ENCODE measurements around the gene CLRN3. TPM values are rescaled to one million over a fixed set of nuclear protein-coding genes. Genes with fewer than 3 reads are reported as not detected.

Gene CLRN3
- total RNA-seq, 2 experiments from 2014 or later, result not detected

GRCh38 chr10:127913368-127913759, 20.6 kb upstream of the CLRN3 start:
- no peak overlapping the region for H3K4me3 Mint-ChIP-seq
- ChIA-PET CTCF (interaction anchor here (0.6 kb wide), 1 partner anchor 12 kb away, joined by 3 read pairs; no protein-coding TSS in a partner anchor), POLR2A (no interaction called here)
- H3K27me3 Mint-ChIP-seq, result peaks cover 7% of the 10 kb centered on the region
- H3K27ac Mint-ChIP-seq, result no peak overlapping the region
- H3K9me3 Mint-ChIP-seq, result peaks cover 3% of the 10 kb centered on the region
- no peak for DNase-seq
- H3K4me1 Mint-ChIP-seq, result no peaks in the 10 kb centered on the region
- no peaks in the 10 kb centered on the region for H3K36me3 Mint-ChIP-seq (ENCODE audit: low read depth)

- H3K4me3 Mint-ChIP-seq, result no peak overlapping the region
- no peaks in the 10 kb centered on the region for H3K36me3 Mint-ChIP-seq (ENCODE audit: low read depth)
- CTCF ChIA-PET, result no interaction called here
- no peak for DNase-seq
- H3K27me3 Mint-ChIP-seq, result peaks cover 13% of the 10 kb centered on the region
- H3K27ac Mint-ChIP-seq, result no peak overlapping the region
- POLR2A ChIA-PET, result no interaction called here
- peaks cover 3% of the 10 kb centered on the region for H3K9me3 Mint-ChIP-seq
- no peaks in the 10 kb centered on the region for H3K4me1 Mint-ChIP-seq
Measured at GRCh38 chr10:127912607-127913367, 20.0 kb upstream of the CLRN3 start.

- H3K27me3 Mint-ChIP-seq, result peaks cover 13% of the 10 kb centered on the region
- no peaks in the 10 kb centered on the region for H3K4me1 Mint-ChIP-seq
- H3K27ac Mint-ChIP-seq, result no peak overlapping the region
- peaks cover 3% of the 10 kb centered on the region for H3K9me3 Mint-ChIP-seq
- no peak overlapping the region for H3K4me3 Mint-ChIP-seq
- no peaks in the 10 kb centered on the region for H3K36me3 Mint-ChIP-seq (ENCODE audit: low read depth)
- no peak for DNase-seq
- ChIA-PET CTCF (no interaction called here), POLR2A (no interaction called here)
Measured at GRCh38 chr10:127911867-127912257, 19.1 kb upstream of the CLRN3 start.

- H3K27me3 Mint-ChIP-seq, result peaks cover 15% of the 10 kb centered on the region
- H3K9me3 Mint-ChIP-seq, result peaks cover 1% of the 10 kb centered on the region
- H3K4me1 Mint-ChIP-seq, result no peaks in the 10 kb centered on the region
- H3K4me3 Mint-ChIP-seq, result no peak overlapping the region
- H3K36me3 Mint-ChIP-seq (ENCODE audit: low read depth), result no peaks in the 10 kb centered on the region
- ChIA-PET POLR2A (no interaction called here), CTCF (no interaction called here)
- no peak for DNase-seq
- H3K27ac Mint-ChIP-seq, result no peak overlapping the region
Measured at GRCh38 chr10:127911218-127911866, 18.6 kb upstream of the CLRN3 start.

GRCh38 chr10:127910464-127910770, 17.7 kb upstream of the CLRN3 start:
- no peak overlapping the region for H3K4me3 Mint-ChIP-seq
- POLR2A ChIA-PET, result no interaction called here
- H3K9me3 Mint-ChIP-seq, result no peaks in the 10 kb centered on the region
- H3K4me1 Mint-ChIP-seq, result no peaks in the 10 kb centered on the region
- no peak overlapping the region for H3K27ac Mint-ChIP-seq
- no peaks in the 10 kb centered on the region for H3K36me3 Mint-ChIP-seq (ENCODE audit: low read depth)
- CTCF ChIA-PET, result interaction anchor here (0.8 kb wide), 1 partner anchor 102 kb away, joined by 3 read pairs; no protein-coding TSS in a partner anchor
- no peak for DNase-seq
- H3K27me3 Mint-ChIP-seq, result peaks cover 18% of the 10 kb centered on the region

GRCh38 chr10:127909716-127910463, 17.1 kb upstream of the CLRN3 start:
- DNase-seq, result no peak
- CTCF ChIA-PET, result interaction anchor here (0.8 kb wide), 1 partner anchor 103 kb away, joined by 3 read pairs; no protein-coding TSS in a partner anchor
- H3K27ac Mint-ChIP-seq, result no peak overlapping the region
- H3K27me3 Mint-ChIP-seq, result peaks cover 18% of the 10 kb centered on the region
- H3K36me3 Mint-ChIP-seq (ENCODE audit: low read depth), result no peaks in the 10 kb centered on the region
- H3K9me3 Mint-ChIP-seq, result no peaks in the 10 kb centered on the region
- H3K4me1 Mint-ChIP-seq, result no peaks in the 10 kb centered on the region
- POLR2A ChIA-PET, result no interaction called here
- H3K4me3 Mint-ChIP-seq, result no peak overlapping the region

- Mint-ChIP-seq H3K4me1 (no peaks in the 10 kb centered on the region), H3K27ac (no peak overlapping the region), H3K36me3 (ENCODE audit: low read depth) (no peaks in the 10 kb centered on the region), H3K27me3 (peaks cover 24% of the 10 kb centered on the region), H3K9me3 (no peaks in the 10 kb centered on the region), H3K4me3 (no peak overlapping the region)
- no peak for DNase-seq
- ChIA-PET CTCF (interaction anchor here (1.7 to 2.5 kb wide), 2 partner anchors 13 to 102 kb away, joined by 8 to 9 read pairs; no protein-coding TSS in a partner anchor), POLR2A (no interaction called here)
Measured at GRCh38 chr10:127908959-127909267, 16.2 kb upstream of the CLRN3 start.

GRCh38 chr10:127908106-127908958, 15.6 kb upstream of the CLRN3 start:
- ChIA-PET POLR2A (no interaction called here), CTCF (interaction anchor here (0.8 to 2.5 kb wide), 5 partner anchors 13 to 103 kb away, joined by 3 to 9 read pairs (median 3); no protein-coding TSS in a partner anchor)
- Mint-ChIP-seq H3K4me1 (no peaks in the 10 kb centered on the region), H3K9me3 (no peaks in the 10 kb centered on the region), H3K4me3 (no peak overlapping the region), H3K27me3 (peaks cover 26% of the 10 kb centered on the region), H3K36me3 (ENCODE audit: low read depth) (no peaks in the 10 kb centered on the region), H3K27ac (no peak overlapping the region)
- DNase-seq, result no peak

GRCh38 chr10:127907411-127908105, 14.8 kb upstream of the CLRN3 start:
- POLR2A ChIA-PET, result no interaction called here
- no peak for DNase-seq
- Mint-ChIP-seq H3K9me3 (no peaks in the 10 kb centered on the region), H3K36me3 (ENCODE audit: low read depth) (no peaks in the 10 kb centered on the region), H3K4me3 (no peak overlapping the region), H3K27ac (no peak overlapping the region), H3K4me1 (no peaks in the 10 kb centered on the region), H3K27me3 (peaks cover 33% of the 10 kb centered on the region)
- CTCF ChIA-PET, result interaction anchor here (0.6 to 3.6 kb wide), 25 partner anchors 9 to 305 kb away, joined by 3 to 74 read pairs (median 3); no protein-coding TSS in a partner anchor

- POLR2A ChIA-PET, result no interaction called here
- Mint-ChIP-seq H3K27ac (no peak within 1 kb of the TSS), H3K4me3 (no peak within 1 kb of the TSS), H3K9me3 (no peaks in the 10 kb centered on the region), H3K27me3 (peaks cover 33% of the 10 kb centered on the region), H3K4me1 (no peaks in the 10 kb centered on the region), H3K36me3 (ENCODE audit: low read depth) (no peaks in the 10 kb centered on the region)
- CTCF ChIA-PET, result interaction anchor here (0.6 to 3.6 kb wide), 27 partner anchors 8 to 306 kb away, joined by 3 to 74 read pairs (median 3); no protein-coding TSS in a partner anchor
- peak; percentile 56 for DNase-seq
Measured at GRCh38 chr10:127906548-127907377, 14.0 kb upstream of the CLRN3 start, which contains the start of gene PTPRE. Gene PTPRE (plus strand): TSS chr10:127907103. CDS start chr10:128040882, 133,779 bp downstream.

- DNase-seq, result no peak
- no peak overlapping the region for H3K4me3 Mint-ChIP-seq
- no peak overlapping the region for H3K27ac Mint-ChIP-seq
- CTCF ChIA-PET, result interaction anchor here (0.7 to 3.6 kb wide), 9 partner anchors 11 to 171 kb away, joined by 3 to 74 read pairs (median 4); no protein-coding TSS in a partner anchor
- POLR2A ChIA-PET, result no interaction called here
- no peaks in the 10 kb centered on the region for H3K4me1 Mint-ChIP-seq
- H3K9me3 Mint-ChIP-seq, result no peaks in the 10 kb centered on the region
- H3K27me3 Mint-ChIP-seq, result peaks cover 33% of the 10 kb centered on the region
- H3K36me3 Mint-ChIP-seq (ENCODE audit: low read depth), result no peaks in the 10 kb centered on the region
Measured at GRCh38 chr10:127905848-127906261, 13.1 kb upstream of the CLRN3 start.

Measured in activated CD4-positive, alpha-beta T cell treated with anti-CD3 and anti-CD28 coated beads, Interleukin-2, amount 10 ng/mL, durations not matched to agents 7 days and 5 days (primary cell).